GM18502 (cell line): ENCODE measurements around the gene ACP7.
"Not testable (repeated sequence)": the region's sequence is repeated elsewhere in the genome, so short reads cannot be mapped to it uniquely, and the experiment has no call there.

ENCODE experiments used
- ATAC-seq: cut with Tn5 transposase; IDR thresholded peaks from one replicate; pipeline ENCODE4 v1.9.1; 2021; ENCODE audit warnings: mild to moderate bottlenecking; ENCODE audit not compliant: unreplicated experiment, poor library complexity

ACP7 gene, protein sequence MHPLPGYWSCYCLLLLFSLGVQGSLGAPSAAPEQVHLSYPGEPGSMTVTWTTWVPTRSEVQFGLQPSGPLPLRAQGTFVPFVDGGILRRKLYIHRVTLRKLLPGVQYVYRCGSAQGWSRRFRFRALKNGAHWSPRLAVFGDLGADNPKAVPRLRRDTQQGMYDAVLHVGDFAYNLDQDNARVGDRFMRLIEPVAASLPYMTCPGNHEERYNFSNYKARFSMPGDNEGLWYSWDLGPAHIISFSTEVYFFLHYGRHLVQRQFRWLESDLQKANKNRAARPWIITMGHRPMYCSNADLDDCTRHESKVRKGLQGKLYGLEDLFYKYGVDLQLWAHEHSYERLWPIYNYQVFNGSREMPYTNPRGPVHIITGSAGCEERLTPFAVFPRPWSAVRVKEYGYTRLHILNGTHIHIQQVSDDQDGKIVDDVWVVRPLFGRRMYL

GRCh38 chr19:39083983-39084731, at the start of gene ACP7:
Gene ACP7, plus strand, starts transcription at chr19:39084368. Its CDS starts 902 bp downstream, at chr19:39085270.
- ATAC-seq, result no peak

DNA sequence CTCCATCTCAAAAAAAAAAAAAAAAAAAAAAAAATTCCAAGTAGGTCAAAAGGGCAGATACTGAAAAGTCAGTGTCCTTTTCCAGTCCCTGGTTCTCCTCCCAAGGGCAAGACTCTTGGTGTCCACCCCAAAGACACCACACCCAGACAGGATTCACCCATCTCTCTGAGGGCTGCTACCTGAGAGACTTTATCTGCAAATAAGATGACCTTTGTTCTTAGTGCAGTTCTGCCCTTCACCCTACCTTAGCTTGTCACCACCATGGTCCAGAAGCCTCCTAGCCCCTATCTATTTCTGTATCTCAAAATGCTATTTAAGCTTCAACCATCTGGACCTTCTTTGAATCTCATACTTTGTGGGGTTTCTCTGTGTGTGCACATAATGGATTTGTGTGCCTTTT, 47.6 kb upstream of the ACP7 start:
- ATAC-seq, result no peak

DNA sequence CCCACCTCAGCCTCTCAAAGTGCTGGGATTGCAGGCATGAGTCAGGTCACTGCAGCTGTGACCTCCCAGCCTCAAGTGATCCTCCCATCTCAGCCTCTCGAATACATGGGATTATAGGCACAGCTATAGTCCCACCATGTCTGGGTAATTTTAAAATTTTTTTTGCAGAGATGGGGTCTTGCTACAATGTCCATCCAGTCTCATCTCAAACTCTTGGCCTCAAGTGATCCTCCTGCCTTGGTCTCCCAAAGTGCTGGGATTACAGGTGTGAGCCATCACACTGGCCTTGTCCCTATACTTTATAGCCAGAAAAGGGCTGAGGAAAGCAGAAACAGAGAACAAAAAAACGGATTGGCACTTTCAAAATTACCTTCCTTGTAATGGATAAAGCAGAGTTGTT, 47.0 kb upstream of the ACP7 start:
- ATAC-seq, result no peak

DNA sequence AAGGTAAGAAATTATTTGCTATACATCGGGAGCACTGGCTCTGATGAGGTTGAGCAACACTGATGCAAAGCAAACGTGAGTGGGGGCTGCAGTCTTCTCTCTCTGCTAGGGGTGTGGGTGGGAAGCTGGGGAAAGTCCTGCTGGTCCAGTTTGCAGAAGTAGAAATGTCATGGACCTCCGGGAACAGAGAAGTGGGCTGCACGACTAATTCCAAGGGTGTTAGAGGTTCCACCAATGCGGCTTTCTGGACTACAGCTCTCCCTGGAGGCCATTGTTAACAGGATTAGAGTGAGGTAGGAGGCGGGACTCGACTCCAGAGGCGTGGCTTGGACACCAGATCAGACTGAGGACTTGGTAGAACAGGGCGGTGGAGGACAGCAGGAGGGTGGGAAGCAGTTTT, 46.1 kb upstream of the ACP7 start:
- ATAC-seq, result no peak

GRCh38 chr19:39045506-39045905, 38.7 kb upstream of the ACP7 start:
- ATAC-seq, result no peak

DNA sequence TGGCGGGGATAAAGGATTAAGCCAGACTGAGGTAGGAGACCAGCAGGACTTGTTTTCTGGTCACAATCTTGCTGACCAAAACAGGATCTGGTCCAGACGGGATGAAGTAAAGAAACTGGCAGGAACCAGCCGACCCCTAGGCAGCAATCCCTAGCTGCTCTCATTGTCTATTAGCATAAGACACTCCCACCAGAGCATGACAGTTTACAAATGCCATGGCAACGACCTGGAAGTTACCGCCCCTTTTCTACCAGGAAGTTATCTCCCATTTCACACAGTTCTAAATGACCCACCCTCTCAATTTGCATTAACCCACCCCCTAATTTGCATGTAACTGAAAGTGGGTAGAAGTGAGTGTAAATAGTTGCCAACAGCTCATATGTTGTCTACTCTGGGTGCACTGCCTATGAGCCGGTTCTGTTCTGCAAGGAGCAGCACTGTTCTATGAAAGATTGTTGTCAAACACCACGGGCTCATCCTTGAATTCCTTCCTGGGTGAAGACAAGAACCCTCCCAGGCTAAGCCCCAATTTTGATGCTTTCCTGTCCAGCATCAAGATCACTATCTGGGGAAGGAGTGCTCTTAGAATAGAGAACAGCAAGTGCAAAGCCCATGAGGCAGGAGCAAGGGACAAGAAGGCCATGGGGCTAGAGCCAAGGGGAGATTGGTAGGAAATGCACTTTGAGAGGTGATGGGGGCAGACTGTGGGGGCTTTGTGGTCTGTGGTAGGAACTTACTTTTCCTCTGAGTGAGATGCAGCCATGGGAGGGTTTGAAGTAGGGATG, 37.9 kb upstream of the ACP7 start:
- no peak for ATAC-seq

DNA sequence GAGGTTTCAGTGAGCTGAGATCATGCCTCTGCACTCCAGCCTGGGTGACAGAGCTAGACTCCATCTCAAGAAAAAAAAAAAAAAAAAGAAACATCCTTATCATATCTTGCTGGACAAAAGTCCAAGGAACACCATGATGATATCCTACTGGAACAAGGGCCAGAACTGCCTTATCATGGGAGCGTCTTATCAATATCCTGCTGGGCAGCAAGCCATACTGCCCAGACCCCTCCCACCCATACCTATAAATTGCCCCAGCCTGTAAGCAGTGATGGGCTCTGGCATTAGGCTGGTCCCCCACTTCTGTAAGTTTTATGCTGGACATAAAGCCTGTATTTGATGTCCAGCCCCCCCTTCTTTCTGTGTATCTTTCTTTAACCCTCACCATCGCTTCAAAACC, 37.1 kb upstream of the ACP7 start:
- no peak for ATAC-seq

GRCh38 chr19:39052243-39052746, 31.9 kb upstream of the ACP7 start:
- no peak for ATAC-seq

GRCh38 chr19:39052846-39053245, 31.3 kb upstream of the ACP7 start:
- no peak for ATAC-seq

DNA sequence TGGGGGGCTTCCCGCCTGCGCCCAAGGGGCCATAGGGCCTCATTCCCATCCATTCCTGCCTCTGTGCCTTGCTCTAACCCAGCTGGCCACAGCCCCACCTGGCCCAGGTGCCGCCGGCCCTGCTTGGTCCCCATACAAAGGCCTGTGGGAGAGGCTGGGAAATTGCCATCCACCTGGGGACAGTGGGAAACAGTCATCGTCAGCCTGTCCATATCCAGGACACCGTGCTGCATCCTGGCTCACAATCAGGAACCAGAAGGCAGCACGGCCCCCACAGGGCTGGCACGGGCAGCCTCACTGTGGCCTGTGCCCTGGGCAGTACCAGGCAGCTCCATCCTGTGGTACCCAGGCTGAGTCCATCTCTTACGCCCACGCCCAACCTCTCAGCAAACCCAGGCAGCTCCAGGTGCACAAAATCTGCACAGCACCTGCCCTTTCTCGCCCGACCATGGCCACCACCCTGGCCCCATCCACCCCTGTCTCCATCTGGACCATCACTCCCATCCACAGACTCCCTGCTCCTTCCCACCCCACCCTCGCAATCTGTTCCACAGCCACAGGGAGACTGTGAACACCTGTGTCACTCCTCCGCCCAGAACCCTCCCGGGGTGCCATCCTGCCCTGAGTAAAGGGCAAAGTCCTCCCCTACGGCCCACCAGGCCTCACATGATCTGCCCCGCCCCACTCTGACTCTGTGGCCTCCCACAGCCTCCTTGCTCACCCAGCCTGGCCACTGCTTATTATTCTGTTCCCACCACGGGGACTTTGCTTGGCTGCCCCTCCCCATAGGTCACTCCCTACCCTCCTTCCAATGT, 30.7 kb upstream of the ACP7 start:
- ATAC-seq, result no peak

GRCh38 chr19:39054091-39054470, 30.1 kb upstream of the ACP7 start:
- no peak for ATAC-seq

DNA sequence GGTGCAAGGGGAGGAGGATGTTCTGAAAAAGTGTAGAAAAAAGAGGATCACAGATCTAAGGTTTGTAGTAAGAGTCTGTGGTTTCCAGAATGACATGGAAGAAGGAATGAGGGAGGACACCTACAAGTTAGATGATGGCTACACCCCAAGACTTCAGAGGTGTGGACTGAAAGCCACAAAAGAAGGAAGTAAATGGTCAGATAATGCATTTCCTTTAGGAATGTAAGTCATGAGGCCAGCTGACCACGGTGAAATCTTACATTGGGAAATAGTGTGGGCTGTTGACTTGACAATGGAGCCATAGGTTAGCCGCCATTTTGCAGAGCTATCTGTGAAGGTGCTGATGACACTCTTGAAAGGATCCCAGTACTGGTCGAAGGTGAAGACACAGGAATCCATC, 26.6 kb upstream of the ACP7 start:
- ATAC-seq, result no peak

- ATAC-seq, result no peak
These were observed 24.9 kb upstream of the ACP7 start for GRCh38 chr19:39059302-39059701.

GRCh38 chr19:39060171-39060570, 24.0 kb upstream of the ACP7 start:
- ATAC-seq, result no peak

DNA sequence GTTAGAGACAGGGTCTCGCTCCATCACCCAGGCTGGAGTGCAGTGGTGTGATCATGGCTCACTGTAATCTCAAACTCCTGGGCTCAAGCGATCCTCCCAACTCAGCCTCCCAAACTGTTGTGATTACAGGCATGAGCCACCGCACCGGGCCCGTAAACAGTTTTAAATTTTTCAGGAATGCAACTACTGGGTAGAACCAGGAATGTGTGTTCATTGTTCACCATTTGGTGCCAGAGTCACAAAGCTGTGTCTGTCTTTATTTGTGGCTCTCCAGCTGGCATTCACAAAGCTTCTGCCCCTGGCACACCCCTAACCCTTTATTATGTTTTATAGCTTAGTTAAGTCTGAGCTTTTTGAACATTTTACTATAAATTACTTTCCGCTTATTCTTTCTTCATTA, 19.8 kb upstream of the ACP7 start:
- no peak for ATAC-seq

DNA sequence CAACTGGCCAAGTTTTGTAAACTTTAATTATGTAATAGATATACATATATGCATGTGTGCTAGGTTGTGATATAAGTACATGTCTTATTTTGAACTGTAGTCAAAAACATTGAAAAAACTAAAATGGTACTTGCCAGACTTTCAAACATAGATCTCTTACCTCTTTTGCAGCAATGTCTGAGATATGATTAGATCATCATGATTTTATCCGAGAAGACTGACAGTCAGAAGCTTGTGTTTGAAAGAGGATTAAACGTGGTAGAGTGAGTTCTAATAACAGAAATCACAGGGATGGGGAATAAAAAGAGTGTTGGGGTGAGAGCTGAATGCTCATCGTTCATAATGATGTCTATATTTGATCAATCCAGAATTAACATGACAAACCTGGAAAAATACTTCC, 18.2 kb upstream of the ACP7 start:
- no peak for ATAC-seq

DNA sequence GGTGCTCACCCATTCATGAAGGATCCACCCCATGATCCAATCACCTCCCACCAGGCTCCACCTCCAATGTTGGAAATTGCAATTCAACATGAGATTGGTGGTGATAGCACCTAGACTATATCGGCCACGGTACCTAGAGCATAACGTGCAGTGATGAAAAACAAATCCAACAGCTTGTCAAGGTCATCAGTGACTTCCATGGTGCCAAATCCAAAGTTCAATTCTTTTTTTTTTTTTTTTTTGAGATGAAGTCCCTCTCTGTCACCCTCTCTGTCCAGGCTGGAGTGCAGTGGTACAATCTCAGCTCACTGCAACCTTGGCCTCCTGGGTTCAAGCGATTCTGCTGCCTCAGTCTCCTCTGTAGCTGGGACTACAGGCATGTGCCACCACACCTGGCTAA, 17.1 kb upstream of the ACP7 start:
- ATAC-seq, result no peak

GRCh38 chr19:39068259-39068658, 15.9 kb upstream of the ACP7 start:
- ATAC-seq, result not testable (repeated sequence)

- no peak for ATAC-seq
These were observed 13.3 kb upstream of the ACP7 start for GRCh38 chr19:39070888-39071287.

DNA sequence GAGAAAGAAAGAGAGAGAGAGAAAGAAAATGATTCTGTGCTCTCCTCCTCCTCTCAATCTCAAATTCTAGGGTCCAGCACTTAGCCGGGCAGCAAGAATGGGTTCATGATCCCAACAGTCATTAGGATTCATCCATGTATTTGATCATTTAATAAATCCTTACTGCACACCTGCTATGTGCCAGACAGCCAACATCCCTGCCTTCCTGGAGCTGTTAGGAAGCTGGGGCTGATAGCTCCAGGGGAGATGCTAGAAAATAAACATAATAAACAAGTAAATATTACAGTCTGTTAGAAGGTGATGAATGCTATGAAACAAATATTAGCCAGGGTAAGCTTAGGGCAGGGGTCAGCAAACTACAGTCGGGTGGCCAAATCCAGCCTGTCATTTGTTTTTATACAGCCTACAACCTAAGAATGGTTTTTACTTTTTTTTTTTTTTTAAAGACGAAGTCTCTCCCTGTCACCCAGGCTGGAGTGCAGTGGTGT, 9.9 kb upstream of the ACP7 start:
- no peak for ATAC-seq
